Measurements from ENCODE around the gene MEI1.

- no peak for TF ChIP-seq POLR2AphosphoS5 (IDR thresholded peaks at IDR 0.05)
- TF ChIP-seq CTCF (IDR thresholded peaks at IDR 0.05): no peak
Measured at GRCh38 chr22:41683052-41683451, 16.3 kb upstream of the MEI1 start.
